SU-DHL-6 (cell line): ENCODE measurements around the gene ELOVL6.

ENCODE experiments used
- EZH2phosphoT487 ChIP-seq: fragments of 200-600 bp; sonication (generic), shearing (Covaris generic); conservative IDR thresholded peaks from 2 replicates; pipeline ENCODE4 v1.6.1; 2018; ENCODE audit warnings: mild to moderate bottlenecking, antibody characterized with exemption, low read length, moderate library complexity, mixed read lengths
- TF ChIP-seq, protein P1 (sequence below): fragments of 200-600 bp; sonication (generic); IDR thresholded peaks from one replicate; pipeline ENCODE4 v1.5.1; 2017; ENCODE audit warnings: antibody characterized with exemption, mild to moderate bottlenecking, low read length, moderate library complexity; ENCODE audit not compliant: insufficient read depth, poor library complexity, severe bottlenecking

DNA sequence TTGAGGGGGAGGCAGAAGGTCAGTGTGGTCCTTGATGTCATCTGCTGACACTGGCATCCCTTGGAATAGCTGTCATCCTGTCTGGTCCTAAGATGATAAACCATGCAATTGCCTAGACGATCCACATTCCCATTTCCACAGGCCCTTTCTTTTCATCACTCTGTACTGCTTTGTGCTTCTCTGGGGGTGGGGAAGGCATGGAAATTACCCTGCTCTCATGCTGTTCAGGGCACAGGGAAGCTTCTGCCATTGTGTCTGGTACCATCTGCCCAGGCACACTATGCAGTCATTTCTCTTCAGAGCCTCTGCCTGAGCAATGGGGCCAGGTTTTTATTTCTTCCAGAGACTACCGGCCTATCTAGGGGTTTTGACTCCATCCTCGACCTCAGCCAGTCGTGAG is 49.7 kb upstream of the ELOVL6 start:
- TF ChIP-seq, protein P1, sequence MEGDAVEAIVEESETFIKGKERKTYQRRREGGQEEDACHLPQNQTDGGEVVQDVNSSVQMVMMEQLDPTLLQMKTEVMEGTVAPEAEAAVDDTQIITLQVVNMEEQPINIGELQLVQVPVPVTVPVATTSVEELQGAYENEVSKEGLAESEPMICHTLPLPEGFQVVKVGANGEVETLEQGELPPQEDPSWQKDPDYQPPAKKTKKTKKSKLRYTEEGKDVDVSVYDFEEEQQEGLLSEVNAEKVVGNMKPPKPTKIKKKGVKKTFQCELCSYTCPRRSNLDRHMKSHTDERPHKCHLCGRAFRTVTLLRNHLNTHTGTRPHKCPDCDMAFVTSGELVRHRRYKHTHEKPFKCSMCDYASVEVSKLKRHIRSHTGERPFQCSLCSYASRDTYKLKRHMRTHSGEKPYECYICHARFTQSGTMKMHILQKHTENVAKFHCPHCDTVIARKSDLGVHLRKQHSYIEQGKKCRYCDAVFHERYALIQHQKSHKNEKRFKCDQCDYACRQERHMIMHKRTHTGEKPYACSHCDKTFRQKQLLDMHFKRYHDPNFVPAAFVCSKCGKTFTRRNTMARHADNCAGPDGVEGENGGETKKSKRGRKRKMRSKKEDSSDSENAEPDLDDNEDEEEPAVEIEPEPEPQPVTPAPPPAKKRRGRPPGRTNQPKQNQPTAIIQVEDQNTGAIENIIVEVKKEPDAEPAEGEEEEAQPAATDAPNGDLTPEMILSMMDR: no peak
- no peak for TF ChIP-seq EZH2phosphoT487
